ENCODE measurements around the gene DGUOK. TPM values are rescaled to one million over a fixed set of nuclear protein-coding genes. Genes with fewer than 3 reads are reported as not detected.

The DGUOK gene
- total RNA-seq, 1 experiment from 2014 or later = 78.7 TPM

DNA sequence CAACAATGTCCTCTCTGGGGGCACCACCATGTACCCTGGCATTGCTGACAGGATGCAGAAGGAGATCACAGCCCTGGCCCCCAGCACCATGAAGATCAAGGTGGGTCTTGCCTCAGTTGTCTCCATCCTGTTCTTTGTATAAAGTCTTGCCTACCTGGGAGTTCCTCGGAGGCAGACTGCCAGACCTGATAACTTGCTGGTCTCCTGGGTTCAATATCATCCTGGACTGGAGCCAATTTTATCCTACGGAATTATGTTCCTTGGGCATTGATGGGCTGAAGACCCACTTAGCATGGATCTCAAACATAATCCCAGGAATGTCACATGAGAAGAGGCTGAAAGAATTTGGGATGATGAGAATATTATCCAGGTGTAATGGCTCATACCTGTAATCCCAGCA lies 10.0 kb upstream of the DGUOK start:
- DNase-seq = no peak
- CTCF ChIA-PET = no interaction called here
- H3K4me1 ChIP-seq (replicated peaks; ENCODE audit: insufficient read depth) = no peaks in the 10 kb centered on the region
- H2AFZ ChIP-seq = no peak overlapping the region
- no peak overlapping the region for H3K27ac ChIP-seq
- H3K79me2 ChIP-seq (ENCODE audit: low read depth) = no peaks in the 10 kb centered on the region
- no peaks in the 10 kb centered on the region for H3F3A ChIP-seq (ENCODE audit: insufficient read depth, low read depth)
- H4K20me1 ChIP-seq (ENCODE audit: insufficient read depth) = no peaks in the 10 kb centered on the region
- BruUV-seq (replicated peaks) = no TSS peak
- POLR2A ChIA-PET (ENCODE audit: unreplicated experiment) = interaction anchor here (0.6 kb wide), 1 partner anchor 1607 kb away, joined by 3 read pairs; no protein-coding TSS in a partner anchor
- no peaks in the 10 kb centered on the region for H3K27me3 ChIP-seq (ENCODE audit: insufficient read depth, low read depth)
- H3K36me3 ChIP-seq (ENCODE audit: low read depth) = no peaks in the 10 kb centered on the region
- intact Hi-C loops (cut with micrococcal nuclease; ENCODE audit: unreplicated experiment) = no loop called here
- H3K4me2 ChIP-seq = no peak overlapping the region
- H3K4me3 ChIP-seq = no peak overlapping the region
- no peak for TF ChIP-seq EZH2 (IDR thresholded peaks at IDR 0.05; ENCODE audit: low read depth)
- TF ChIP-seq, protein P1, sequence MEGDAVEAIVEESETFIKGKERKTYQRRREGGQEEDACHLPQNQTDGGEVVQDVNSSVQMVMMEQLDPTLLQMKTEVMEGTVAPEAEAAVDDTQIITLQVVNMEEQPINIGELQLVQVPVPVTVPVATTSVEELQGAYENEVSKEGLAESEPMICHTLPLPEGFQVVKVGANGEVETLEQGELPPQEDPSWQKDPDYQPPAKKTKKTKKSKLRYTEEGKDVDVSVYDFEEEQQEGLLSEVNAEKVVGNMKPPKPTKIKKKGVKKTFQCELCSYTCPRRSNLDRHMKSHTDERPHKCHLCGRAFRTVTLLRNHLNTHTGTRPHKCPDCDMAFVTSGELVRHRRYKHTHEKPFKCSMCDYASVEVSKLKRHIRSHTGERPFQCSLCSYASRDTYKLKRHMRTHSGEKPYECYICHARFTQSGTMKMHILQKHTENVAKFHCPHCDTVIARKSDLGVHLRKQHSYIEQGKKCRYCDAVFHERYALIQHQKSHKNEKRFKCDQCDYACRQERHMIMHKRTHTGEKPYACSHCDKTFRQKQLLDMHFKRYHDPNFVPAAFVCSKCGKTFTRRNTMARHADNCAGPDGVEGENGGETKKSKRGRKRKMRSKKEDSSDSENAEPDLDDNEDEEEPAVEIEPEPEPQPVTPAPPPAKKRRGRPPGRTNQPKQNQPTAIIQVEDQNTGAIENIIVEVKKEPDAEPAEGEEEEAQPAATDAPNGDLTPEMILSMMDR (conservative IDR thresholded peaks at IDR 0.05) = no peak
- no peaks in the 10 kb centered on the region for H3K9me3 ChIP-seq (ENCODE audit: insufficient read depth, low read depth)
- no peaks in the 10 kb centered on the region for H3K9me2 ChIP-seq (ENCODE audit: insufficient read depth)

DNA sequence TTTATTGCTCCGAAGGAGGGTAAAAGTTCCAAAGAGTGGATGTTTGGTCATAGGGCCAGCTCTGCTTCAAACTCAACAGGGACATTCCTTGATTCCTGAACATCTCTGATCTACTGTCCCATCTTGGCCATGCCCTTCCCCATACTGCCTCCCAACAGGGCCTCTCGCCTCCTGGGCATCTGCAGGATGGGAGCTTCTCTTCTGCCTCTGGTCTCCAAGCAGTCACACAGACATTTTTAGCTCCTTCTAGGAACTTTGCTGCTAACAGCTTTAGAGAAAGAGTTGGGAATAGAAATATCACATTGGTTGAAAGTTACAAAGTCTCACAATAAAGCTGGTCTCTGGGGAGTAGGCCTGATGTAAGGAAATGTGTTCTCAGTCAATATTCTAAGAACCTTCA lies 9.4 kb upstream of the DGUOK start:
- no peaks in the 10 kb centered on the region for H3K27me3 ChIP-seq (ENCODE audit: insufficient read depth, low read depth)
- no peak overlapping the region for H3K4me2 ChIP-seq
- no peak overlapping the region for H3K27ac ChIP-seq
- no peaks in the 10 kb centered on the region for H4K20me1 ChIP-seq (ENCODE audit: insufficient read depth)
- H3F3A ChIP-seq (ENCODE audit: insufficient read depth, low read depth) = no peaks in the 10 kb centered on the region
- no peaks in the 10 kb centered on the region for H3K9me3 ChIP-seq (ENCODE audit: insufficient read depth, low read depth)
- POLR2A ChIA-PET (ENCODE audit: unreplicated experiment) = interaction anchor here (0.6 kb wide), 1 partner anchor 1606 kb away, joined by 3 read pairs; no protein-coding TSS in a partner anchor
- no peak for TF ChIP-seq EZH2 (IDR thresholded peaks at IDR 0.05; ENCODE audit: low read depth)
- TF ChIP-seq, protein P1 (conservative IDR thresholded peaks at IDR 0.05) = no peak
- CTCF ChIA-PET = no interaction called here
- BruUV-seq (replicated peaks) = no TSS peak
- no peak overlapping the region for H3K4me3 ChIP-seq
- H3K79me2 ChIP-seq (ENCODE audit: low read depth) = no peaks in the 10 kb centered on the region
- no peaks in the 10 kb centered on the region for H3K36me3 ChIP-seq (ENCODE audit: low read depth)
- intact Hi-C loops (cut with micrococcal nuclease; ENCODE audit: unreplicated experiment) = no loop called here
- no peak overlapping the region for H2AFZ ChIP-seq
- no peak for DNase-seq
- H3K9me2 ChIP-seq (ENCODE audit: insufficient read depth) = no peaks in the 10 kb centered on the region
- peaks cover under 1% of the 10 kb centered on the region; the same call in 1 of the 2 replicates for H3K4me1 ChIP-seq (replicated peaks; ENCODE audit: insufficient read depth)

DNA sequence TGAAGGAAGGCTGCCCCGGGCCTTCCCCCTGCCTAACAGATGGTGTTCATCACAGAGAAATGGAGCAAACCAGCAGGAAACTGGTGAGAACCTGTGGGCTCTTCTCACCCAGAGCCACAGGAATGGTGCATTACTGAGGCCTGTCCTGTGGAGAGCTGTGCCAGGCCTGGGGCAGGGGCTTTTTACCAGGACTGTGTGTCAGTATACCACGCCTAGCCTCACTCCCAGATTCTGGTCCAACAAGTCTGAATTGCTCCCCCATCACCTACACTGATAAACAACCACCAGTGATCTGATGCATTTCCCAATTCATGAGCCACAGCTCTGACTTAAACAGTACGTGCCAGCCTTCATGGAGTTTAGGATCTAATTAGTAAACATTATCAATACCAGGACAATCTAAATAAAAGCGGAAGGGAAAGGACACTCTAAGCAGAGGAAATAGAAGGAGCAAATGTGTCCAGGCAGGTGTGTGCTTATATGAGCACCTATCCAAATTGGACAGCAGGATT lies 8.9 kb upstream of the DGUOK start:
- BruUV-seq (replicated peaks) = no TSS peak
- intact Hi-C loops (cut with micrococcal nuclease; ENCODE audit: unreplicated experiment) = no loop called here

More for the DNA sequence above, 8.9 kb upstream of the DGUOK start:
- Histone ChIP-seq H3K36me3 (ENCODE audit: low read depth) (no peaks in the 10 kb centered on the region), H4K20me1 (ENCODE audit: insufficient read depth) (no peaks in the 10 kb centered on the region), H3K79me2 (ENCODE audit: low read depth) (no peaks in the 10 kb centered on the region), H3F3A (ENCODE audit: insufficient read depth, low read depth) (peaks cover 4% of the 10 kb centered on the region; the same call in 1 of the 2 replicates), H3K4me3 (no peak overlapping the region), H3K4me2 (no peak overlapping the region), H2AFZ (no peak overlapping the region), H3K9me3 (ENCODE audit: insufficient read depth, low read depth) (no peaks in the 10 kb centered on the region), H3K9me2 (ENCODE audit: insufficient read depth) (no peaks in the 10 kb centered on the region), H3K27ac (no peak overlapping the region), H3K27me3 (ENCODE audit: insufficient read depth, low read depth) (no peaks in the 10 kb centered on the region), H3K4me1 (replicated peaks; ENCODE audit: insufficient read depth) (peaks cover 5% of the 10 kb centered on the region)
- CTCF ChIA-PET = no interaction called here
- DNase-seq = no peak
- POLR2A ChIA-PET (ENCODE audit: unreplicated experiment) = no interaction called here
- TF ChIP-seq EZH2 (IDR thresholded peaks at IDR 0.05; ENCODE audit: low read depth) = no peak
- TF ChIP-seq, protein P1 (conservative IDR thresholded peaks at IDR 0.05) = no peak

Measured in PC-9 (cell line).